Heart left ventricle (tissue), 13 donors: ENCODE results near the gene EMILIN1.

Experiments used
- CTCF ChIP-seq, 12 donors: fragments of 200-600 bp; sonication (generic) in 4 of 12; IDR thresholded peaks; one replicate each; pipeline versions ENCODE4 v1.5.0 to v1.8.0; 2018 to 2022; ENCODE audit warnings: antibody characterized with exemption in 12 of 12, mild to moderate bottlenecking in 5 of 12
- POLR2A ChIP-seq, 2 donors: fragments of 450-650 bp; IDR thresholded peaks; one replicate each; pipeline ENCODE4 v1.6.1; 2017; ENCODE audit warnings: antibody characterized with exemption in 2 of 2, mild to moderate bottlenecking in 2 of 2, moderate library complexity in 2 of 2
- donor health status: ischemic (EF 13 %, LVEDD 7.1; RV severe dilation, severe dysfunction).
- donor health status: DM: no; HTN: yes; CAD: no.
- donor health status: DM: no; HTN: no; CAD: no.
- donor health status: ischemic (EF 25% LVEDD 6.9; RV normal size, moderate dysfunction).
- donor health status: ischemic (EF 25% LVEDD 5.7; RV mildly dilated, moderate dysfunction).
- donor health status: ischemic (EF 35%, LVEDD 5.7; RV mildly dilated, moderate dysfunction).
- donor health status: nonischemic (EF 11% LVEDD 7.7; RV severe dilation, severe dysfunction).
- donor health status: DM: yes; HTN: yes; CAD: no.
- donor health status: PGD.
- donor health status: ischemic (EF 29% LVEDD 5.4; RV normal size, mild dysfunction).
- donor health status: nonischemic (EF 23%, LVEDD 6.1; RV moderate dilation, normal function).

GRCh38 chr2:27122791-27123190, 44.4 kb downstream of the EMILIN1 start:
- TF ChIP-seq CTCF (IDR thresholded peaks at IDR 0.05) (no peak), POLR2A (IDR thresholded peaks at IDR 0.05) (no peak)
